ENCODE results near the gene SPINT1. TPM values are rescaled to one million over a fixed set of nuclear protein-coding genes. Genes with fewer than 3 reads are reported as not detected.

Gene SPINT1
- total RNA-seq, 2 donors from 2014 or later: 6.5 to 13.0 TPM

GRCh38 chr15:40873694-40874561 lies 30.1 kb downstream of the SPINT1 start, which contains the start of gene RHOV:
TSS of gene RHOV (minus strand) at chr15:40874234. CDS start at chr15:40874139, 95 bp downstream.
- Histone ChIP-seq H3K27ac (no peak within 1 kb of the TSS), H3K36me3 (no peaks in the 10 kb centered on the region), H3K4me3 (peak within 1 kb of the TSS; percentile 38 to 64), H3K4me1 (peaks cover 0 to 9% of the 10 kb centered on the region in 2 donors), H3K9me3 (no peaks in the 10 kb centered on the region), H3K27me3 (no peaks in the 10 kb centered on the region)
- DNase-seq (ENCODE audit: low spot score): no peak
- TF ChIP-seq CTCF (IDR thresholded peaks at IDR 0.05): peak in 1 of 2 donors; percentile 35

GRCh38 chr15:40875991-40876730 lies 32.3 kb downstream of the SPINT1 start:
- no peaks in the 10 kb centered on the region for H3K27me3 ChIP-seq
- TF ChIP-seq CTCF (IDR thresholded peaks at IDR 0.05): no peak
- no peaks in the 10 kb centered on the region for H3K36me3 ChIP-seq
- no peak overlapping the region for H3K4me3 ChIP-seq
- peaks cover 0 to 9% of the 10 kb centered on the region in 2 donors for H3K4me1 ChIP-seq
- no peaks in the 10 kb centered on the region for H3K9me3 ChIP-seq
- H3K27ac ChIP-seq: no peak overlapping the region
- DNase-seq (ENCODE audit: low spot score): no peak

- Histone ChIP-seq H3K9me3 (no peaks in the 10 kb centered on the region), H3K4me3 (no peak overlapping the region), H3K27me3 (no peaks in the 10 kb centered on the region), H3K4me1 (peaks cover 0 to 9% of the 10 kb centered on the region in 2 donors), H3K27ac (no peak overlapping the region), H3K36me3 (no peaks in the 10 kb centered on the region)
- no peak for TF ChIP-seq CTCF (IDR thresholded peaks at IDR 0.05)
- DNase-seq (ENCODE audit: low spot score): no peak
These were observed 33.8 kb downstream of the SPINT1 start for GRCh38 chr15:40877694-40878093.

- Histone ChIP-seq H3K27me3 (no peaks in the 10 kb centered on the region), H3K9me3 (no peaks in the 10 kb centered on the region), H3K36me3 (no peaks in the 10 kb centered on the region), H3K27ac (no peak overlapping the region), H3K4me1 (peaks cover 0 to 4% of the 10 kb centered on the region in 2 donors), H3K4me3 (no peak overlapping the region)
- DNase-seq (ENCODE audit: low spot score): no peak
- TF ChIP-seq CTCF (IDR thresholded peaks at IDR 0.05): no peak
These were observed 34.9 kb downstream of the SPINT1 start for GRCh38 chr15:40878785-40879184.

- Histone ChIP-seq H3K4me1 (no peaks in the 10 kb centered on the region), H3K36me3 (no peaks in the 10 kb centered on the region), H3K27me3 (no peaks in the 10 kb centered on the region), H3K4me3 (no peak overlapping the region), H3K27ac (no peak overlapping the region), H3K9me3 (no peaks in the 10 kb centered on the region)
- TF ChIP-seq CTCF (IDR thresholded peaks at IDR 0.05): no peak
- DNase-seq (ENCODE audit: low spot score): no peak
These were observed 35.8 kb downstream of the SPINT1 start for GRCh38 chr15:40879609-40880008.

Measured in right atrium auricular region (tissue), 2 donors.